ENCODE data around the gene JUP.
A peak's percentile ranks its signal among the peaks of the same experiment; 100 is the strongest.
"Not testable (repeated sequence)": the region's sequence is repeated elsewhere in the genome, so short reads cannot be mapped to it uniquely, and the experiment has no call there.

Gene JUP

DNA sequence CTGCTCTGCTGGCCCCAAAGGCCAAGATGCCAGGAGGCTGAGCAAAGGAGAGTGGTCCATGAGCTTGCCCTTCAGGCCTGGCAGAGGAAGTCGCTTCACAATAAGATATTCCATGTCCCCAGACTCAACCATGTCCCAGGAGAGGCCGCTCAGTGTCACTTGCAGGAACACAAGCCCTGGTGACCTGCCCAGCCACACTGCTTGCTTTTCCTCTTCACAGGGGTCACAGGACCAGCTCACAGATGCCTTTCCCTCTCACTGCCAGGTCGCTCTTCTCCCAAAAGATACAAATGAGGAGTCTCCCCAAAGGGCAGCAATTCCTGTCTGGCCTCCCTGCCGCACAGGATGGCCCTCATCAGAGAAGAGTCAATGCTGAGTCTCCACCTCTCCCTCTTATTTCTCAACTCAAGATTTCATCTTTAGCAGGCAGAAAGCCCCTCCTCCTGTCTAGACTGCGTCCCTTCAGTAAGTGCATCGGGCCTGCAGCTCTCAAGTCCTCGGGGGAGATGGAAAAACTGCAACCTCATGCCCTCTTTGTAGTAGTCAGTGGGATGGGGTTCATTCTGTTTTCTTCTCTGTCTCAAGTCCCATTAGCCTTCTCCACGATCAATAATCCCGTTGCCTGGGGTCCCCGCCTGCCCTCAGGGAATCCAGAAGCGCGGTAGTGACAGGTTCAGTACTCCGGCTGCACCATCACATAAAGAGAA lies 5.0 kb downstream of the JUP start:
- no peak for DNase-seq (ENCODE audit: low spot score)

GRCh38 chr17:41779954-41780353 lies 6.6 kb downstream of the JUP start:
- no peak for DNase-seq (ENCODE audit: low spot score)

GRCh38 chr17:41777574-41778188 lies 8.8 kb downstream of the JUP start:
- peak; percentile 90 for DNase-seq (ENCODE audit: low spot score)

DNA sequence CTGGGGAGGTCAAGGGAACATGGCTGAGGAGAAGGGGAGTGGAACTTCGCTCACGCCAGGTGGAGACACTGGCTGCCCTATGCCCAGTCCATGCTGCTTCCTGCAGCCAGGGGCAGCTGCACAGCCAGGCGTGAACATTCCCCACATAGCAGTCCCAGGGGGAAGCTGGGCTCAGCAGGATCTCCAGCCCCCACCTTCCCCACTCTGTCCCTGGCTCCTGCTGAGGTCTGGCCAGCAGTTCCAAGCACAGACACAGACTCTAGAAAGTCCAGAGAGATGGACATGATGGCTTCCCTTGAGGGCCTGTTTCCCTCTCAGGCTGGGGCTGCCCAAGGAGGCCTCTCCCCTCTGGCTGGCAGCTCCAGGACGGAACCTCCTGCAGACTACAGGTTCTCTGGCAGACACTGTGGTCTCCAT lies 9.3 kb downstream of the JUP start:
- peak; percentile 37 for DNase-seq (ENCODE audit: low spot score)

DNA sequence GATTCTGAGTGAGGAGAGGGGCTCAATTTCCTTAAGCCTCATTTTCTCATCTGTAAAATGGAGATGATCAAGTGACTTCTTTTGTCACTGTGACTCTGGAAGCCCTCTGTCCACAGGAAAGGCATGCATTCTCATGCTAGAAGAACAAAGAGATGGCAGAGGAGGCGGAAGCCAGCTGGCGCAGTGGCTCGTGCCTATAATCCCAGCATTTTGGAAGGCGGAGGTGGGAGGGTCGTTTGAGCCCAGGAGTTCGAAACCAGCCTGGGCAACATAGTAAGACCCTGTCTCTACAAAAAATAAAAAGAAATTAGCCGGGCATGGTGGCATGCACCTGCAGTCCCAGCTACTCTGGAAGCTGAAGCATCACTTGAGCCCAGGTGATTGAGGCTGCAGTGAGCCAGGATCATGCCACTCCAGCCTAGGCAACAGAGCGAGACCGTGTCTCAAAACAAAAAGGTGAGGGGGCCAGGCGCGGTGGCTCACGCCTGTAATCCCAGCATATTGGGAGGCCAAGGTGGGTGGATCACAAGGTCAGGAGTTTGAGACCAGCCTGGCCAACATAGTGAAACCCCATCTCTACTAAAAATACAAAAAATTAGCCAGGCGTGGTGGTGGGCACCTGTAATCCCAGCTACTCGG lies 10.1 kb downstream of the JUP start:
- DNase-seq (ENCODE audit: low spot score) = not testable (repeated sequence)

GRCh38 chr17:41775394-41776226 lies 10.9 kb downstream of the JUP start:
- no peak for DNase-seq (ENCODE audit: low spot score)

DNA sequence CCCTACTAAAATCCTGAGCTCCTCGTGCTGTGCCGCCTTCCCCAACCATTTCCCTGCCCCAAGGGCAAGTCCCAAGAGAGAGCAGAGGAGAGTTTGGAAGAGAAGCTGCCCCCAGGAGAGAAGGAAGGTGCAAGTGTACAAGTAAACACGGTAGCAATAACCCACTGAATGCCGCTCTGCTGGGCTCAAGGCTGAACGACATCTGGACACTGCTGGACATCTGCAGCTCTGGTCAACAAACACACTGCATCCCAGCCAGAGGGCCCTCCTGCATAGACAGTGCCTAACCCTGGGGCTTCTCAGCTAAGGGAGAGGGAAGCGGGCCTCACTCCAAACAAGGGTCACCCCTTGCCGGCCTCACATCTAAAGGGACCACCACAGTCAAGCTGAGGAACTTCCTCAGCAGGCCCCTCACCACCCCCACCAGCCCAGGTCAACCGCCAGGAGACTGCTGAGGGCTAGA lies 12.7 kb downstream of the JUP start:
- no peak for DNase-seq (ENCODE audit: low spot score)

- DNase-seq (ENCODE audit: low spot score) = peak; percentile 83
Observed at GRCh38 chr17:41773190-41773588, 13.3 kb downstream of the JUP start.

GRCh38 chr17:41772586-41773189 lies 13.8 kb downstream of the JUP start:
- DNase-seq (ENCODE audit: low spot score) = no peak

DNA sequence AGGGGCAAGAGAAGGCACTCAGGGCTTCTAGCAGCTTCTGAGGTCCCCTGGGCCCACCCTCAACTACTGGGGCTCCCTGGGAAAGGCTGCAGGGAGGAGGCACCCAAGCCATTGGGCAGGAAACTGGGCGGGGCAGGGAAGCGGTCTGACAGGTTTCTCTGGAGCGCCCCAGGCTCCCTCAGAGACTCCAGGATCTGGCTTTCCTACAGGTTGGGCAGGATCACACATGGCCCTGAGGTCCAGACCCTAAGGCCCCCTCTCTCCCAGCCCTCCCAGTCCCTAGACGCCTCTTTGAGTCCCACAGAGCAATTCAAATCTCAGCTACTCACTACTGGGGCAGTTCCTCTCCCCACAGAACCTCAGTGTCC lies 14.3 kb downstream of the JUP start:
- DNase-seq (ENCODE audit: low spot score) = no peak

GRCh38 chr17:41771389-41772206 lies 14.9 kb downstream of the JUP start:
- no peak for DNase-seq (ENCODE audit: low spot score)

DNA sequence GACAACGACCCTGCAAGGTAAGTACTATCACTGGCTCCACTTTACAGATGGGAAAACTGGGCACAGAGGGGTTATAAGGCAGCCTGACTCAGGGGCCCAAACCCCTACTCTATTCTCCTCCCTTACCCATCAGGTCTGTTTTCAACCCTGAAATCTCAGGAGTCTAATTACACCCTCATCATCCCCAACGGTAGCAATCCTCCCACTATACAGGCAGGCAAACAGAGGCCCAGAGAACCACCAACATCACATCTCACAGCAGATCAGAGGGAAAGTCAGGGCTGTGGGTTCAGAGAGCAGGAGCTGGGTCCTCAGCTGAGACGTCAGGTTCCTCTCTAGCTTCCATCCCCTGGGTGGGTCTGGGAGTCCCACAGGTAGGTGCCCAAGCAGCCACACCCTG lies 16.5 kb downstream of the JUP start:
- DNase-seq (ENCODE audit: low spot score) = no peak

- no peak for DNase-seq (ENCODE audit: low spot score)
Observed at GRCh38 chr17:41769346-41769862, 17.1 kb downstream of the JUP start.

GRCh38 chr17:41768682-41769288 lies 17.7 kb downstream of the JUP start:
- no peak for DNase-seq (ENCODE audit: low spot score)

GRCh38 chr17:41767324-41768042 lies 19.0 kb downstream of the JUP start:
- DNase-seq (ENCODE audit: low spot score) = no peak

DNA sequence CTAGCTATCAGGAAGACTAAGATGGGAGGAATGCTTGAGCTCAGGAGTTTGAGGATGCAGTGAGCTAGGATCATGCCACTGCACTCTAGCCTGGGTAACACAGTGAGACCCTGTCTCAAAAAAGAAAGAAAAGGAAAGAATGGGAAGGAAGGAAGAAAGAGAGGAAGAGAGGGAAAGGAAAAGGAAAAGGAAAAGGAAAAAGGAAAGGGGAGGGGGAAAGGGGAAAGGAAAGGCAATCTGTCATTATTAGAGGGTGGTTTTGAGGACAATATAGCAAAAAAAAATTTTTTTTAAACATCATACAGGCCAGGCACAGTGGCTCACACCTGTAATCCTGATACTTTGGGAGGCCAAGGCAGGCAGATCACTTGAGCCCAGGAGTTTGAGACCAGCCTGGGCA lies 20.4 kb downstream of the JUP start:
- no peak for DNase-seq (ENCODE audit: low spot score)

GRCh38 chr17:41763327-41763726 lies 23.2 kb downstream of the JUP start:
- DNase-seq (ENCODE audit: low spot score) = no peak

GRCh38 chr17:41762841-41763240 lies 23.7 kb downstream of the JUP start:
- DNase-seq (ENCODE audit: low spot score) = no peak

DNA sequence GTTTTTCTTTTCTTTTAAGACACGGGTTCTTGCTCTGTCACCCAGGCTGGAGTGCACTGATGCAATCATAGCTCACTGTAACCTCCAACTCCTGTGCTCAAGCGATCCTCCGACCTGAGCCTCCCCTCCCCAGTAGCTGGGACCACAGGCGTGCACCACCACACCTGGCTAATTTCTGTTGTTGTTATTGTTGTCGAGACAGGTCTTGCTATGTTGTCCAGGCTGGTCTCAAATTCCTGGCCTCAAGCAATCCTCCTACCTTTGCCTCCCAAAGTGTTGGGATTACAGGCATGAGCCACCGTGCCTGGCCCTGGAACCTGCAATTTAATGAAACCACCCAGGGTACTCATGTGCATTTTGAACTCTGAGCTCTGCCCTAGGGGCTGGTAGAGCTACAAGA lies 24.1 kb downstream of the JUP start:
- no peak for DNase-seq (ENCODE audit: low spot score)

DNA sequence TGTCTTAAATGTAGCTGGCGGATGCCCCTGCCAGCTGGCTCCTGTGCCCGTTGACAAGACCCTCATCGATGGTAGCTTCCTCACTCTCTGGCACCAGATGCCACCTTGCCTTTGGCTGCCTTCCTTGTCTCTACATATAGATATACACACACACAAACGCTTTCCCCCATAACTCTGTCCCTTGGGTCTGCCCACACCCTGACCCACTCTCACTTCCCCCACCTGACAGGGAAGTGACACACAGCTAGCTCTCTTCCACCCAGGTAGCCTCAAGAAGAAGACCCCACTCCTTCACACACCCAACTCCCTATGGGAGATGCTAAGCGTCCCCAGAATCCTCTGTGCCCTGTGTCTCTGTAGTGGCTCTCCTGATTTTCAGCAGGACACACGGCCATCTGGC lies 25.6 kb downstream of the JUP start:
- DNase-seq (ENCODE audit: low spot score) = no peak

All from AG20443 (cell line).